ENCODE data around the gene SND1. TPM values are rescaled to one million over a fixed set of nuclear protein-coding genes. Genes with fewer than 3 reads are reported as not detected.
A peak's percentile ranks its signal among the peaks of the same experiment; 100 is the strongest.

The SND1 gene
- total and polyA plus RNA-seq, 2 of the 4 experiments (the other 2 are of a cell fraction), result 154 to 294 TPM

- TF ChIP-seq MXI1 (IDR thresholded peaks at IDR 0.05; ENCODE audit: borderline replicate concordance, low read depth, low read length) (no peak), CTCF (conservative IDR thresholded peaks at IDR 0.05; ENCODE audit: low read depth, low read length) (no peak), POLR2A (IDR thresholded peaks at IDR 0.05; ENCODE audit: low read depth, low read length) (no peak), RFX5 (IDR thresholded peaks at IDR 0.05; ENCODE audit: low read depth, low read length) (no peak)
- H4K5ac ChIP-seq (ENCODE audit: low read depth, low read length), result no peak overlapping the region
- peaks cover 21% of the 10 kb centered on the region for H3K36me3 ChIP-seq (ENCODE audit: control insufficient read depth, insufficient read depth, low read length)
- H3K79me1 ChIP-seq (ENCODE audit: low read depth in 1 of 2, low read length in 2 of 2), result peaks cover 41 to 52% of the 10 kb centered on the region in 2 experiments
- in situ Hi-C loops (cut with MboI; ENCODE audit: low sequenced_read_pairs), result no loop called here
- no peak overlapping the region for H4K91ac ChIP-seq (ENCODE audit: insufficient read depth, low read depth, low read length)
- dilution Hi-C loops (cut with HindIII; ENCODE audit: low sequenced_read_pairs, unreplicated experiment), result no loop called here
- H3K4me2 ChIP-seq (ENCODE audit: low read depth, low read length), result no peak overlapping the region
- CTCF ChIA-PET, result no interaction called here
- no peak overlapping the region for H3K56ac ChIP-seq (ENCODE audit: extremely low read depth, insufficient read depth, low read length)
- peaks cover 10% of the 10 kb centered on the region for H3K4me1 ChIP-seq (ENCODE audit: control insufficient read depth, insufficient read depth, low read length)
- H2BK20ac ChIP-seq (ENCODE audit: low read depth, low read length), result no peak overlapping the region
- peaks cover 1% of the 10 kb centered on the region; the same call in 1 of the 2 replicates for H3K9me3 ChIP-seq (ENCODE audit: control insufficient read depth, insufficient read depth, low read length)
- H2BK15ac ChIP-seq (ENCODE audit: low read depth, low read length), result no peak overlapping the region
- POLR2A ChIA-PET (ENCODE audit: unreplicated experiment), result no interaction called here
- peaks cover 33% of the 10 kb centered on the region for H4K20me1 ChIP-seq (ENCODE audit: insufficient read depth, low read length)
- H2BK120ac ChIP-seq (ENCODE audit: low read depth, low read length), result no peak overlapping the region
- H3K4ac ChIP-seq (ENCODE audit: low read depth, low read length), result no peak overlapping the region
- BruUV-seq (replicated peaks), result no TSS peak
- intact Hi-C loops (cut with micrococcal nuclease), result loop anchor here (10.0 kb wide), 1 partner anchor 277 kb away; no protein-coding TSS in a partner anchor
- no peaks in the 10 kb centered on the region for H3K27me3 ChIP-seq (ENCODE audit: control insufficient read depth, insufficient read depth, low read length)
- H2AK5ac ChIP-seq (ENCODE audit: low read depth, low read length), result no peak overlapping the region
- no peak overlapping the region for H2AK9ac ChIP-seq (replicated peaks; ENCODE audit: low read depth, low read length, poor library complexity)
- no peak overlapping the region for H3K23ac ChIP-seq (ENCODE audit: low read depth, low read length)
- peaks cover 8% of the 10 kb centered on the region for H3K9me1 ChIP-seq (ENCODE audit: insufficient read depth, low read length)
- no peak overlapping the region for H3K27ac ChIP-seq (ENCODE audit: insufficient read depth, low read length)
- H2AFZ ChIP-seq (replicated peaks; ENCODE audit: low read length, poor library complexity), result no peak overlapping the region
- DNase-seq, result no peak
- no peak overlapping the region for H3K4me3 ChIP-seq (ENCODE audit: insufficient read depth, low read depth, low read length)
- H4K8ac ChIP-seq (ENCODE audit: low read depth in 2 of 2, low read length in 2 of 2), result no peak overlapping the region
- no peak overlapping the region for H2BK5ac ChIP-seq (ENCODE audit: low read depth, low read length, poor library complexity, severe bottlenecking)
- no peak overlapping the region for H3K9ac ChIP-seq (ENCODE audit: low read depth, low read length)
- no peak for ATAC-seq (ENCODE audit: low read depth)
- 0 out of 2 replicates have a peak overlapping the region, but pooled peaks have one; percentile 1 for H3K14ac ChIP-seq (replicated peaks; ENCODE audit: low read depth, low read length)
- no CpG with 5 or more reads among the region's 3 CpGs for WGBS, 2 experiments (ENCODE audit: extremely low coverage in 2 of 2, insufficient read length in 1 of 2)
- no peak overlapping the region for H3K18ac ChIP-seq (ENCODE audit: low read depth, low read length)
Measured at GRCh38 chr7:127928222-127928621, 276.2 kb downstream of the SND1 start.
